Neural cell (in vitro differentiated cells): ENCODE results near the gene SELENOO. TPM values are rescaled to one million over a fixed set of nuclear protein-coding genes. Genes with fewer than 3 reads are reported as not detected.

Experiments used
- H2AFZ ChIP-seq: fragments of 200-600, 300-800 bp; sonication (generic), shearing (Covaris generic); 2 replicates; pipeline ENCODE4 v1.6.0; 2014; ENCODE audit warnings: low read depth, mild to moderate bottlenecking, antibody characterized with exemption, low read length, moderate library complexity
- H3F3A ChIP-seq: fragments of 200-600 bp; shearing (Covaris generic); 2 replicates; pipeline ENCODE4 v1.6.1; 2016; ENCODE audit warnings: mild to moderate bottlenecking, moderate library complexity, mixed read lengths, antibody characterized with exemption, low read length; ENCODE audit not compliant: insufficient read depth, poor library complexity, severe bottlenecking
- H3K27ac ChIP-seq: fragments of 200-600, 300-800 bp; sonication (generic), shearing (Covaris generic); 2 replicates; pipeline ENCODE4 v1.5.1; 2014; ENCODE audit warnings: mild to moderate bottlenecking, low read length, moderate library complexity
- H3K27me3 ChIP-seq: fragments of 300-800, 200-600 bp; sonication (generic), shearing (Covaris generic); 2 replicates; pipeline ENCODE4 v1.6.0; 2014; ENCODE audit warnings: mild to moderate bottlenecking, low read depth, low read length, moderate library complexity; ENCODE audit not compliant: insufficient read depth
- H3K36me3 ChIP-seq: fragments of 300-800, 200-600 bp; sonication (generic), shearing (Covaris generic); 2 replicates; pipeline ENCODE4 v1.5.1; 2014; ENCODE audit warnings: mild to moderate bottlenecking, antibody characterized with exemption, low read length, moderate library complexity; ENCODE audit not compliant: insufficient read depth
- H3K4me2 ChIP-seq: fragments of 300-800, 200-600 bp; sonication (generic), shearing (Covaris generic); 2 replicates; pipeline ENCODE4 v1.6.0; 2014; ENCODE audit warnings: mild to moderate bottlenecking, low read length
- H3K4me3 ChIP-seq: fragments of 300-800, 200-600 bp; sonication (generic), shearing (Covaris generic); 2 replicates; pipeline ENCODE4 v1.5.1; 2014; ENCODE audit warnings: mild to moderate bottlenecking, low read length, moderate library complexity
- H3K79me2 ChIP-seq: fragments of 200-600 bp; shearing (Covaris generic); replicated peaks from 2 replicates; pipeline ENCODE4 v1.6.0; 2014; ENCODE audit warnings: mild to moderate bottlenecking, low read length, moderate library complexity; ENCODE audit not compliant: insufficient read depth
- H3K9ac ChIP-seq: fragments of 300-800, 200-600 bp; sonication (generic), shearing (Covaris generic); 2 replicates; pipeline ENCODE4 v1.6.1; 2016; ENCODE audit warnings: mild to moderate bottlenecking, low read length, mixed read lengths
- H3K9me2 ChIP-seq: fragments of 200-600 bp; shearing (Covaris generic); 2 replicates; pipeline ENCODE4 v1.6.1; 2016; ENCODE audit warnings: mild to moderate bottlenecking, low read length, mixed read lengths; ENCODE audit not compliant: insufficient read depth
- H3K9me3 ChIP-seq: fragments of 200-600, 300-800 bp; sonication (generic), shearing (Covaris generic); 2 replicates; pipeline ENCODE4 v1.6.1; 2016; ENCODE audit warnings: mild to moderate bottlenecking, mixed run types, low read length, moderate library complexity, mixed read lengths
- H4K20me1 ChIP-seq: fragments of 200-600 bp; shearing (Covaris generic); 2 replicates; pipeline ENCODE4 v1.6.1; 2016; ENCODE audit warnings: mild to moderate bottlenecking, mixed run types; ENCODE audit not compliant: insufficient read depth
- CTCF ChIP-seq: fragments of 450-650 bp; IDR thresholded peaks from 2 replicates; pipeline ENCODE4 v1.5.1; 2014; ENCODE audit warnings: antibody characterized with exemption, mild to moderate bottlenecking, moderate library complexity; ENCODE audit not compliant: poor library complexity, severe bottlenecking
- EP300 ChIP-seq: fragments of 450-650 bp; conservative IDR thresholded peaks from 2 replicates; pipeline ENCODE4 v1.6.1; 2014; ENCODE audit warnings: antibody characterized with exemption, mild to moderate bottlenecking, moderate library complexity; ENCODE audit not compliant: poor library complexity, severe bottlenecking
- EZH2 ChIP-seq: fragments of 200-600, 300-800 bp; shearing (Covaris generic), sonication (generic); IDR thresholded peaks from 2 replicates; pipeline ENCODE4 v1.6.1; 2014; ENCODE audit warnings: antibody characterized with exemption, low read length, borderline replicate concordance, mild to moderate bottlenecking; ENCODE audit not compliant: insufficient read depth, poor library complexity, severe bottlenecking
- MXI1 ChIP-seq: fragments of 450-650 bp; conservative IDR thresholded peaks from 2 replicates; pipeline ENCODE4 v1.6.1; 2014; ENCODE audit warnings: antibody characterized with exemption, mild to moderate bottlenecking; ENCODE audit not compliant: poor library complexity, severe bottlenecking
- POLR2AphosphoS5 ChIP-seq: IDR thresholded peaks from 2 replicates; pipeline ENCODE4 v1.6.1; 2012
- RAD21 ChIP-seq: fragments of 450-650 bp; conservative IDR thresholded peaks from 2 replicates; pipeline ENCODE4 v1.6.1; 2014; ENCODE audit warnings: antibody characterized with exemption, mild to moderate bottlenecking, moderate library complexity
- REST ChIP-seq: IDR thresholded peaks from 2 replicates; pipeline ENCODE4 v1.6.1; 2012; ENCODE audit warnings: borderline replicate concordance
- SMC3 ChIP-seq: fragments of 450-650 bp; conservative IDR thresholded peaks from 2 replicates; pipeline ENCODE4 v1.6.1; 2014; ENCODE audit warnings: antibody characterized with exemption, mild to moderate bottlenecking, moderate library complexity; ENCODE audit not compliant: poor library complexity
- TAF1 ChIP-seq: IDR thresholded peaks from 2 replicates; pipeline ENCODE4 v1.6.1; 2012; ENCODE audit warnings: low read depth
- polyA plus RNA-seq: library from polyadenylated mRNA; depleted of rRNA; stranded (reverse); fragments of >200 nt; gene quantifications from 2 replicates; pipeline ENCODE4 v1.2.3, GENCODE V29; 2014

The SELENOO gene
- polyA plus RNA-seq, 1 donor from 2014 or later, result 42.0 TPM

- Histone ChIP-seq H3K9me2 (no peaks in the 10 kb centered on the region), H3K9me3 (no peaks in the 10 kb centered on the region), H3K36me3 (no peaks in the 10 kb centered on the region), H3K79me2 (no peaks in the 10 kb centered on the region), H3K27me3 (no peaks in the 10 kb centered on the region), H4K20me1 (no peaks in the 10 kb centered on the region), H3F3A (no peaks in the 10 kb centered on the region), H3K9ac (no peak overlapping the region), H3K4me3 (no peak overlapping the region), H2AFZ (no peak overlapping the region), H3K4me2 (no peak overlapping the region), H3K27ac (no peak overlapping the region)
- TF ChIP-seq TAF1, result no peak
These were observed 52.5 kb downstream of the SELENOO start for GRCh38 chr22:50253046-50253915.

- no peaks in the 10 kb centered on the region for H3K79me2 ChIP-seq
- H3K27me3 ChIP-seq, result no peaks in the 10 kb centered on the region
- no peak overlapping the region for H3K9ac ChIP-seq
- no peaks in the 10 kb centered on the region for H3K9me2 ChIP-seq
- TF ChIP-seq SMC3 (no peak), REST (no peak), EZH2 (no peak), MXI1 (no peak), TAF1 (no peak), CTCF (no peak), RAD21 (no peak), POLR2AphosphoS5 (no peak), EP300 (no peak)
- H3K27ac ChIP-seq, result no peak overlapping the region
- H3K36me3 ChIP-seq, result no peaks in the 10 kb centered on the region
- H3K4me3 ChIP-seq, result no peak overlapping the region
- no peak overlapping the region for H3K4me2 ChIP-seq
- no peak overlapping the region for H2AFZ ChIP-seq
- no peaks in the 10 kb centered on the region for H3K9me3 ChIP-seq
- no peaks in the 10 kb centered on the region for H4K20me1 ChIP-seq
- no peaks in the 10 kb centered on the region for H3F3A ChIP-seq
These were observed 53.1 kb downstream of the SELENOO start for GRCh38 chr22:50253941-50254340.
